ENCODE results near the gene COL18A1. TPM values are rescaled to one million over a fixed set of nuclear protein-coding genes. Genes with fewer than 3 reads are reported as not detected.

COL18A1 gene
- total RNA-seq, 1 experiment from 2014 or later, result 3.3 TPM

DNA sequence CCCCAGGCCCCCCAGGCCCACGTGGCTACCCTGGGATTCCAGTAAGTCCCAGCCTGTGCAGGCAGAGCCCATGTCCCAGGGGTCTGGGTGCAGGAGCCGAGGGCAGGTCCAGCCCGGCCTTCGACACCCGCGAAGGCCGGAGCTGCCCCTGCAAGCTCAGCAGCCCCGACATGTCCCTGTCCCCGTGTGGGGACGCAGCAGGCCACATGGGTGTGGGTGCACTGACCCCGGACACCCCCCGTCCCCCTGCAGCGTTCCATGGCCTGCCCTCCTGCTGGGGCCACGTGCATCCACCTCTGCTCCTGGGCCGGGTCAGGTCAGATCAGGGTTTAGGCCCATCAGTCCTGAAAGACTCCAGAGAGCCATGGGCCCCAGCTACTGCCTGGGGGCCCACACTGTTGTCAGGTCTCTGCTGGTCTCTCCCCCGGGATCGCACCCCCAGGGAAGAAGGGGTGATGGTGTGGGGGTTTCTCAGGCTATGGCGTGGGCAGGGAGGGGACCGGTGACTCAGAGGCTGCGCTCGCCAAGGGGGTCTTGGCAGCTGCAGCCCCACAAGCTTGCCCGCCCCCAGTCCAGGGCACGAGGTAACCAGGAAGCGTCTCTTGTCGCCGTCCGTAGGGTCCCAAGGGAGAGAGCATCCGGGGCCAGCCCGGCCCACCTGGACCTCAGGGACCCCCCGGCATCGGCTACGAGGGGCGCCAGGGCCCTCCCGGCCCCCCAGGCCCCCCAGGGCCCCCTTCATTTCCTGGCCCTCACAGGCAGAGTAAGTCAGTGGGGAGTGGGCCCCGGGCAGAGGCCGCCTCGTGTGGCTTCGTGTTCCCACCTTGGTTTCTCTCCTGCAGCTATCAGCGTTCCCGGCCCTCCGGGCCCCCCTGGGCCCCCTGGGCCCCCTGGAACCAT, 99.8 kb downstream of the COL18A1 start:
- H3K27ac ChIP-seq (ENCODE audit: low read depth, low read length, poor library complexity, severe bottlenecking), result no peak overlapping the region
- no peak overlapping the region for H3K4me3 ChIP-seq (ENCODE audit: low read depth, low read length, poor library complexity, severe bottlenecking)
- H3K4me1 ChIP-seq (ENCODE audit: insufficient read depth, low read length, poor library complexity, severe bottlenecking), result no peaks in the 10 kb centered on the region
- intact Hi-C loops (cut with micrococcal nuclease; ENCODE audit: unreplicated experiment), result no loop called here
- H3K36me3 ChIP-seq (ENCODE audit: insufficient read depth, low read length, poor library complexity, severe bottlenecking), result no peaks in the 10 kb centered on the region
- TF ChIP-seq EZH2 (IDR thresholded peaks at IDR 0.05; ENCODE audit: borderline replicate concordance, low read depth, low read length, poor library complexity, severe bottlenecking), result no peak
- TF ChIP-seq, protein P1, sequence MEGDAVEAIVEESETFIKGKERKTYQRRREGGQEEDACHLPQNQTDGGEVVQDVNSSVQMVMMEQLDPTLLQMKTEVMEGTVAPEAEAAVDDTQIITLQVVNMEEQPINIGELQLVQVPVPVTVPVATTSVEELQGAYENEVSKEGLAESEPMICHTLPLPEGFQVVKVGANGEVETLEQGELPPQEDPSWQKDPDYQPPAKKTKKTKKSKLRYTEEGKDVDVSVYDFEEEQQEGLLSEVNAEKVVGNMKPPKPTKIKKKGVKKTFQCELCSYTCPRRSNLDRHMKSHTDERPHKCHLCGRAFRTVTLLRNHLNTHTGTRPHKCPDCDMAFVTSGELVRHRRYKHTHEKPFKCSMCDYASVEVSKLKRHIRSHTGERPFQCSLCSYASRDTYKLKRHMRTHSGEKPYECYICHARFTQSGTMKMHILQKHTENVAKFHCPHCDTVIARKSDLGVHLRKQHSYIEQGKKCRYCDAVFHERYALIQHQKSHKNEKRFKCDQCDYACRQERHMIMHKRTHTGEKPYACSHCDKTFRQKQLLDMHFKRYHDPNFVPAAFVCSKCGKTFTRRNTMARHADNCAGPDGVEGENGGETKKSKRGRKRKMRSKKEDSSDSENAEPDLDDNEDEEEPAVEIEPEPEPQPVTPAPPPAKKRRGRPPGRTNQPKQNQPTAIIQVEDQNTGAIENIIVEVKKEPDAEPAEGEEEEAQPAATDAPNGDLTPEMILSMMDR (conservative IDR thresholded peaks at IDR 0.05; ENCODE audit: low read depth, low read length), result no peak
- no TSS peak for BruUV-seq (replicated peaks)
- CTCF ChIA-PET, result no interaction called here
- DNase-seq (ENCODE audit: low spot score), result no peak
- H3K9me3 ChIP-seq (ENCODE audit: low read depth, low read length, poor library complexity, severe bottlenecking), result no peaks in the 10 kb centered on the region
- POLR2A ChIA-PET (ENCODE audit: low non-redundant PET), result interaction anchor here (0.6 kb wide), 1 partner anchor 10 kb away, joined by 3 read pairs; no protein-coding TSS in a partner anchor
- no peaks in the 10 kb centered on the region for H3K27me3 ChIP-seq (replicated peaks; ENCODE audit: insufficient read depth, low read depth, low read length, poor library complexity)

DNA sequence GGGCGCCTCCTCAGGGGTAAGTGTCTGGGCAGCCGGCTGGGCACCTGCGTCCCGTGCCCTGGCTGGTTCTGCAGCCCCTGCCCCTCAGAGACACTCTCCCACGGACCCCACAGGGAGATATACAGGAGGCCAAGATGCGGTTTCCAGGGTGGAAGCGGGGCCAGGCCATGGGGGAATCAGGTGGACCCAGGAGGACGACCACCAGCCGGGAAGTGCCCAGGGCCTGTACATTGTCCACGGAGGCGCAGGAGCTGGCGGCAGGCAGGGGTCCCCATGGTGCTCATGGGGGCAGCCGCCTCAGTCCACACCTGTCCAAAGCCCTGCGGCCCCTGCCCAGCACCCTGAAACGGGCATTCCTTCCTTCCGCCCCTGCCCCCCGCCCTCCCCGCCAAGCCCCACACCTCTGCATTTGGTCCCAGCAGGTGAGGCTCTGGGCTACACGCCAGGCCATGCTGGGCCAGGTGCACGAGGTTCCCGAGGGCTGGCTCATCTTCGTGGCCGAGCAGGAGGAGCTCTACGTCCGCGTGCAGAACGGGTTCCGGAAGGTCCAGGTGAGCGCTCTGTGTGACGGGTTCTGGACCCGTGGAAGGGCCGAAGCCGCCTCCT, 100.6 kb downstream of the COL18A1 start:
- Histone ChIP-seq H3K4me1 (ENCODE audit: insufficient read depth, low read length, poor library complexity, severe bottlenecking) (no peaks in the 10 kb centered on the region), H3K27me3 (replicated peaks; ENCODE audit: insufficient read depth, low read depth, low read length, poor library complexity) (no peaks in the 10 kb centered on the region), H3K27ac (ENCODE audit: low read depth, low read length, poor library complexity, severe bottlenecking) (no peak overlapping the region), H3K4me3 (ENCODE audit: low read depth, low read length, poor library complexity, severe bottlenecking) (no peak overlapping the region), H3K9me3 (ENCODE audit: low read depth, low read length, poor library complexity, severe bottlenecking) (no peaks in the 10 kb centered on the region), H3K36me3 (ENCODE audit: insufficient read depth, low read length, poor library complexity, severe bottlenecking) (no peaks in the 10 kb centered on the region)
- BruUV-seq (replicated peaks), result no TSS peak
- no peak for DNase-seq (ENCODE audit: low spot score)
- ChIA-PET POLR2A (ENCODE audit: low non-redundant PET) (no interaction called here), CTCF (no interaction called here)
- intact Hi-C loops (cut with micrococcal nuclease; ENCODE audit: unreplicated experiment), result no loop called here
- no peak for TF ChIP-seq EZH2 (IDR thresholded peaks at IDR 0.05; ENCODE audit: borderline replicate concordance, low read depth, low read length, poor library complexity, severe bottlenecking)
- TF ChIP-seq, protein P1 (conservative IDR thresholded peaks at IDR 0.05; ENCODE audit: low read depth, low read length), result no peak

DNA sequence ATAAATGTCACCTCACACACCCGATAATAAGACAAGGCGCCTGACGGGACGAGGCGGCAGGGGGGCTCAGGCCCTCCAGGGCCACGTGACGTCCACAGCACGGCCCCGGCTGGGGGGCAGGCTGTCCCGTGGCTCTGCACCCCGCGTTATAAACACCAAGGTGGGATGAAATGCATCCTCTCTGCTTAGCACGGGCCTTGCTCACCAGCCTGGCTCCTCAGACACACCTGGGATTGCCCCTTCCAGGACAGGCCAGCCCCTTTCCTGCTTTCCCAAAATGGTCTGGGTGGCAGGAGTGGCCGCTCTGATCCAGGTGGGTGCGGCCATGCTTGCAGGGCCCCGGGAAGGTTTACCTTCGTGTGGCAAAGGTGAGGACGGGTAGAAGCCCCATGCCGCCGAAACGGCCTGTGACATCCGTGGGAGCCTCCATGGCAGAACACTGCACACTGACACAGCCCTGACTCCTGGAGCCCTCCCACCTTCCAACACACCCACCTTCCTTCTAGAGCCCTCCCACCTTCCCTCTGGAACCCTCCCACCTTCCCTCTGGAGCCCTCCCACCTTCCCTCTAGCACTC, 101.4 kb downstream of the COL18A1 start:
- BruUV-seq (replicated peaks), result no TSS peak
- no peak overlapping the region for H3K4me3 ChIP-seq (ENCODE audit: low read depth, low read length, poor library complexity, severe bottlenecking)
- H3K36me3 ChIP-seq (ENCODE audit: insufficient read depth, low read length, poor library complexity, severe bottlenecking), result no peaks in the 10 kb centered on the region
- TF ChIP-seq, protein P1 (conservative IDR thresholded peaks at IDR 0.05; ENCODE audit: low read depth, low read length), result no peak
- no peak overlapping the region for H3K27ac ChIP-seq (ENCODE audit: low read depth, low read length, poor library complexity, severe bottlenecking)
- H3K27me3 ChIP-seq (replicated peaks; ENCODE audit: insufficient read depth, low read depth, low read length, poor library complexity), result no peaks in the 10 kb centered on the region
- CTCF ChIA-PET, result no interaction called here
- no peaks in the 10 kb centered on the region for H3K9me3 ChIP-seq (ENCODE audit: low read depth, low read length, poor library complexity, severe bottlenecking)
- no peaks in the 10 kb centered on the region for H3K4me1 ChIP-seq (ENCODE audit: insufficient read depth, low read length, poor library complexity, severe bottlenecking)
- DNase-seq (ENCODE audit: low spot score), result no peak
- intact Hi-C loops (cut with micrococcal nuclease; ENCODE audit: unreplicated experiment), result no loop called here
- POLR2A ChIA-PET (ENCODE audit: low non-redundant PET), result no interaction called here
